HepG2 (cell line): Measurements from ENCODE around the gene SMC1A. TPM values are rescaled to one million over a fixed set of nuclear protein-coding genes. Genes with fewer than 3 reads are reported as not detected.

Experiments used
- BRCA1 ChIP-seq: sonication (generic); formaldehyde crosslinking; IDR thresholded peaks from 2 replicates; pipeline ENCODE4 v1.4.0; 2020; ENCODE audit warnings: missing genetic modification reagents
- FOXA1 ChIP-seq, 2 experiments: fragments of 450-650 bp in 1 of 2; sonication (generic) in 1 of 2; formaldehyde crosslinking in 1 of 2; IDR thresholded peaks; 2 replicates each; pipeline versions ENCODE4 v1.4.0 to v1.6.1; 2016 to 2020; ENCODE audit warnings: missing genetic modification reagents in 1 of 2
- FOXK2 ChIP-seq: fragments of 450-650 bp; IDR thresholded peaks from 2 replicates; pipeline ENCODE4 v1.6.1; 2016
- GFI1 ChIP-seq: sonication (generic); formaldehyde crosslinking; IDR thresholded peaks from 2 replicates; pipeline ENCODE4 v1.5.0; 2020; ENCODE audit warnings: missing genetic modification reagents, mild to moderate bottlenecking, borderline replicate concordance
- HIVEP1 ChIP-seq: sonication (generic); formaldehyde crosslinking; IDR thresholded peaks from 2 replicates; pipeline ENCODE4 v1.4.0; 2020; ENCODE audit warnings: mild to moderate bottlenecking, missing genetic modification reagents
- HOXA9 ChIP-seq: sonication (generic); formaldehyde crosslinking; IDR thresholded peaks from 2 replicates; pipeline ENCODE4 v1.8.1; 2022; ENCODE audit warnings: missing genetic modification reagents, mild to moderate bottlenecking, moderate library complexity, borderline replicate concordance
- KLF13 ChIP-seq: sonication (generic); formaldehyde crosslinking; IDR thresholded peaks from 2 replicates; pipeline ENCODE4 v1.4.0; 2020; ENCODE audit warnings: mild to moderate bottlenecking, missing genetic modification reagents
- MAF1 ChIP-seq: sonication (generic); formaldehyde crosslinking; IDR thresholded peaks from 2 replicates; pipeline ENCODE4 v1.5.0; 2020; ENCODE audit warnings: missing genetic modification reagents, borderline replicate concordance
- MXI1 ChIP-seq: IDR thresholded peaks from 3 replicates; pipeline ENCODE4 v1.6.1; 2012; ENCODE audit warnings: low read depth, low read length, inconsistent platforms, borderline replicate concordance
- NR2F1 ChIP-seq, 2 experiments: fragments of 450-650 bp in 1 of 2; formaldehyde crosslinking in 1 of 2; IDR thresholded peaks; 2 replicates each; pipeline versions ENCODE4 v1.5.0 to v1.6.1; 2016 to 2020; ENCODE audit warnings: mild to moderate bottlenecking in 1 of 2, missing compliant biosample characterization in 1 of 2, missing genetic modification reagents in 1 of 2, moderate library complexity in 1 of 2
- SMC3 ChIP-seq: IDR thresholded peaks from 2 replicates; pipeline ENCODE4 v1.6.1; 2011; ENCODE audit warnings: low read length, improper control_type of control experiment
- TBX2 ChIP-seq: sonication (generic); formaldehyde crosslinking; IDR thresholded peaks from 2 replicates; pipeline ENCODE4 v1.5.0; 2020; ENCODE audit warnings: missing genetic modification reagents, mild to moderate bottlenecking, borderline replicate concordance
- THRA ChIP-seq: sonication (generic); formaldehyde crosslinking; IDR thresholded peaks from 2 replicates; pipeline ENCODE4 v1.4.0; 2020; ENCODE audit warnings: missing genetic modification reagents, borderline replicate concordance
- ZNF17 ChIP-seq: sonication (generic); formaldehyde crosslinking; IDR thresholded peaks from 2 replicates; pipeline ENCODE4 v1.5.0; 2020; ENCODE audit warnings: mild to moderate bottlenecking, missing genetic modification reagents
- ZNF260 ChIP-seq: sonication (generic); formaldehyde crosslinking; IDR thresholded peaks from 2 replicates; pipeline ENCODE4 v1.4.0; 2020; ENCODE audit warnings: missing genetic modification reagents, low read depth, mild to moderate bottlenecking, borderline replicate concordance
- ZNF276 ChIP-seq: sonication (generic); formaldehyde crosslinking; IDR thresholded peaks from 2 replicates; pipeline ENCODE4 v1.4.0; 2020; ENCODE audit warnings: mild to moderate bottlenecking, low read depth, missing genetic modification reagents
- ZNF629 ChIP-seq: sonication (generic); formaldehyde crosslinking; conservative IDR thresholded peaks from 2 replicates; pipeline ENCODE4 v1.5.0; 2020; ENCODE audit warnings: missing genetic modification reagents
- ZNF773 ChIP-seq: sonication (generic); formaldehyde crosslinking; IDR thresholded peaks from 2 replicates; pipeline ENCODE4 v1.4.0; 2020; ENCODE audit warnings: missing genetic modification reagents, borderline replicate concordance
- polyA plus RNA-seq, 8 experiments: library from polyadenylated mRNA; depleted of rRNA in 3 of 8; stranded (reverse) in 7 of 8; unstranded in 1 of 8; fragments of >200 nt; fragmentation: Illumina TruSeq in 4 of 8; extraction: Trizol in 4 of 8; gene quantifications; 2 replicates each; pipeline versions ENCODE4 v1.2.1 to v1.2.3, GENCODE V29; 2011 to 2016; ENCODE audit warnings: low read depth in 4 of 8, missing spikeins in 1 of 8, mixed read lengths in 1 of 8; ENCODE audit not compliant: insufficient read depth in 1 of 8
- total RNA-seq, 5 experiments: library from RNA; depleted of rRNA; stranded (reverse); fragments of >200 nt; fragmentation: Illumina TruSeq; extraction: Trizol; gene quantifications; 2 replicates each; pipeline ENCODE4 v1.2.3, GENCODE V29; 2016; ENCODE audit warnings: low read depth in 1 of 5
- TF ChIP-seq, protein P1 (sequence below): sonication (generic); formaldehyde crosslinking; IDR thresholded peaks from 2 replicates; pipeline ENCODE4 v1.9.0; 2021; ENCODE audit warnings: missing genetic modification reagents, mild to moderate bottlenecking, borderline replicate concordance
- TF ChIP-seq, protein P2 (sequence below): sonication (generic); formaldehyde crosslinking; IDR thresholded peaks from 2 replicates; pipeline ENCODE4 v1.9.0; 2021; ENCODE audit warnings: missing genetic modification reagents, mild to moderate bottlenecking, borderline replicate concordance

SMC1A gene
- total and polyA plus RNA-seq, 2 of the 13 experiments (the other 11 are each of a cell fraction or from before 2014, with no cell fraction given): 9.4 to 46.6 TPM

DNA sequence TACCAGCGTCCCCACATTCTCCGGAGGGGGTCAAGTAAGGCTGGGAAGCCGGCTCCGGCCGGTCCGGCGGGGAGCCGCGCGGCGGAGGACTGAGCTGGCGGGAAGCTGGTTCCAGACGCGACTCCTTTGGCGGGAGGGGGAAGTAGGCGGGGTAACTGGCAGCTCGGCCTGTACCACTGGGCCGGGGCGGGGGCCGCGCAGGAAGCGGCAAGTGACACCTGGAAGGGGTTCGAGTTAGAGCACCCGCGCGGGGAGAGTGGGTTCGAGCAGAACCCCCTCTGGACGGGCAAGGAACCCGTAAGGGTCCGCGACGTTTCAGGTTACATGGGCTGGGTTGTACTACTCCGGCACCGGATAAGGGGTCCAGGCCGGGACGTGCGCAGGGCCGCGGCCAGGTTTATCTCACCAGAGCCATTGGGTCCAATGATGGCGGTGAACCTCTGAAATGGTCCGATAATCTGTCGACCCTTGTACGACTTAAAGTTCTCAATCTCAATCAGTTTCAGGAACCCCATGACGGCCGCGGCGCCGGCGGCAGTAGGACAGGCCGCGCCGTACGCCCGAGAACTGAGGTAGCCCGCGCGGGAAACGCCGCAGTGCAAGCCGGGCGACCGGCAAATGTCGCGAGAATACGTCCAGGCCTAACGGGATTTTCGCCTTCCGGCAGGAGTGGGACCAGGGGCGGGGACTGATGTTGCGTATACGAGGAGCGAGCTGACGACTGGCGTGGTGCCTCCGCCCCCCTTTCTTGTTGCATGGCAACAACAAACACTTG, at the start of gene SMC1A (continued):
- TF ChIP-seq, protein P1, sequence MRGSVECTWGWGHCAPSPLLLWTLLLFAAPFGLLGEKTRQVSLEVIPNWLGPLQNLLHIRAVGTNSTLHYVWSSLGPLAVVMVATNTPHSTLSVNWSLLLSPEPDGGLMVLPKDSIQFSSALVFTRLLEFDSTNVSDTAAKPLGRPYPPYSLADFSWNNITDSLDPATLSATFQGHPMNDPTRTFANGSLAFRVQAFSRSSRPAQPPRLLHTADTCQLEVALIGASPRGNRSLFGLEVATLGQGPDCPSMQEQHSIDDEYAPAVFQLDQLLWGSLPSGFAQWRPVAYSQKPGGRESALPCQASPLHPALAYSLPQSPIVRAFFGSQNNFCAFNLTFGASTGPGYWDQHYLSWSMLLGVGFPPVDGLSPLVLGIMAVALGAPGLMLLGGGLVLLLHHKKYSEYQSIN (CRISPR knock-in tag): no peak
- TF ChIP-seq HOXA9 (CRISPR knock-in tag): no peak
- no peak for TF ChIP-seq FOXK2
- TF ChIP-seq BRCA1 (CRISPR knock-in tag): no peak
- TF ChIP-seq, protein P2, sequence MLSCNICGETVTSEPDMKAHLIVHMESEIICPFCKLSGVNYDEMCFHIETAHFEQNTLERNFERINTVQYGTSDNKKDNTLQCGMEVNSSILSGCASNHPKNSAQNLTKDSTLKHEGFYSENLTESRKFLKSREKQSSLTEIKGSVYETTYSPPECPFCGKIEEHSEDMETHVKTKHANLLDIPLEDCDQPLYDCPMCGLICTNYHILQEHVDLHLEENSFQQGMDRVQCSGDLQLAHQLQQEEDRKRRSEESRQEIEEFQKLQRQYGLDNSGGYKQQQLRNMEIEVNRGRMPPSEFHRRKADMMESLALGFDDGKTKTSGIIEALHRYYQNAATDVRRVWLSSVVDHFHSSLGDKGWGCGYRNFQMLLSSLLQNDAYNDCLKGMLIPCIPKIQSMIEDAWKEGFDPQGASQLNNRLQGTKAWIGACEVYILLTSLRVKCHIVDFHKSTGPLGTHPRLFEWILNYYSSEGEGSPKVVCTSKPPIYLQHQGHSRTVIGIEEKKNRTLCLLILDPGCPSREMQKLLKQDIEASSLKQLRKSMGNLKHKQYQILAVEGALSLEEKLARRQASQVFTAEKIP (CRISPR knock-in tag): no peak
- no peak for TF ChIP-seq ZNF17
- no peak for TF ChIP-seq FOXA1 (IDR thresholded peaks at IDR 0.05)
- no peak for TF ChIP-seq FOXA1 (CRISPR knock-in tag; IDR thresholded peaks at IDR 0.05)
- TF ChIP-seq KLF13: no peak
- TF ChIP-seq ZNF629 (CRISPR knock-in tag): no peak
- TF ChIP-seq ZNF276 (CRISPR knock-in tag): no peak
- no peak for TF ChIP-seq TBX2
- peak; percentile 75; the same call in 1 of the 3 replicates for TF ChIP-seq MXI1
- TF ChIP-seq GFI1 (CRISPR knock-in tag): peak; percentile 18; the same call in 1 of the 2 replicates
- no peak for TF ChIP-seq THRA (CRISPR knock-in tag)
- no peak for TF ChIP-seq ZNF260 (CRISPR knock-in tag)
- TF ChIP-seq MAF1 (CRISPR knock-in tag): no peak
- TF ChIP-seq SMC3: no peak
- no peak for TF ChIP-seq ZNF773 (CRISPR knock-in tag)
- peak; percentile 38; the same call in 1 of the 2 replicates for TF ChIP-seq HIVEP1 (CRISPR knock-in tag)
- no peak for TF ChIP-seq NR2F1 (CRISPR knock-in tag; IDR thresholded peaks at IDR 0.05)
